Colonic mucosa (tissue), 4 donors: ENCODE measurements around the gene NR1D2. TPM values are rescaled to one million over a fixed set of nuclear protein-coding genes. Genes with fewer than 3 reads are reported as not detected.
"Not testable (repeated sequence)": the region's sequence is repeated elsewhere in the genome, so short reads cannot be mapped to it uniquely, and the experiment has no call there.

Experiments
- DNase-seq: peaks from one replicate; pipeline ENCODE4 v3.0.0-alpha.2; 2020
- H3K27ac ChIP-seq: fragments of 200-600 bp; one replicate; pipeline ENCODE4 v1.8.0; 2021
- H3K27me3 ChIP-seq: fragments of 200-600 bp; one replicate; pipeline ENCODE4 v1.8.0; 2021
- H3K36me3 ChIP-seq: fragments of 200-600 bp; one replicate; pipeline ENCODE4 v1.8.0; 2021
- H3K4me1 ChIP-seq: fragments of 200-600 bp; one replicate; pipeline ENCODE4 v1.8.0; 2021; ENCODE audit warnings: mild to moderate bottlenecking
- H3K4me3 ChIP-seq: fragments of 200-600 bp; one replicate; pipeline ENCODE4 v1.8.0; 2021
- H3K9ac ChIP-seq, 2 donors: one replicate each; pipeline ENCODE4 v1.7.0; 2013; ENCODE audit warnings: control low read depth in 2 of 2, low read depth in 2 of 2, low read length in 2 of 2
- H3K9me3 ChIP-seq: fragments of 200-600 bp; one replicate; pipeline ENCODE4 v1.8.0; 2021
- intact Hi-C: fragments of 100-400 bp; cut with DNase I; formaldehyde crosslinking; loops from one replicate; pipeline ENCODE4 v1.14.1; 2022
- total RNA-seq, 2 donors: library from RNA; stranded (reverse); fragmentation: NEBNext Ultra II Directional in 1 of 2; extraction: Animal tissue kit (Norgen Biotek cat#: 25700) in 1 of 2; gene quantifications; one replicate each; pipeline ENCODE4 v1.2.1, GENCODE V29; 2021
- TF ChIP-seq, protein P1 (sequence below): fragments of 200-600 bp; IDR thresholded peaks from one replicate; pipeline ENCODE4 v1.8.0; 2022; ENCODE audit warnings: antibody characterized with exemption, mild to moderate bottlenecking
- donor health status: healthy.
- donor health status: DM: no; HTN: no; CAD: no.
- donor health status: DM: no; HTN: no; CAD: no.

The NR1D2 gene
- total RNA-seq, 2 donors from 2014 or later: 9.8 to 41.9 TPM

- Histone ChIP-seq H3K9me3 (no peaks in the 10 kb centered on the region), H3K4me3 (no peak overlapping the region), H3K9ac (no peak overlapping the region), H3K27me3 (no peaks in the 10 kb centered on the region), H3K36me3 (no peaks in the 10 kb centered on the region), H3K27ac (no peak overlapping the region), H3K4me1 (no peaks in the 10 kb centered on the region)
- TF ChIP-seq, protein P1, sequence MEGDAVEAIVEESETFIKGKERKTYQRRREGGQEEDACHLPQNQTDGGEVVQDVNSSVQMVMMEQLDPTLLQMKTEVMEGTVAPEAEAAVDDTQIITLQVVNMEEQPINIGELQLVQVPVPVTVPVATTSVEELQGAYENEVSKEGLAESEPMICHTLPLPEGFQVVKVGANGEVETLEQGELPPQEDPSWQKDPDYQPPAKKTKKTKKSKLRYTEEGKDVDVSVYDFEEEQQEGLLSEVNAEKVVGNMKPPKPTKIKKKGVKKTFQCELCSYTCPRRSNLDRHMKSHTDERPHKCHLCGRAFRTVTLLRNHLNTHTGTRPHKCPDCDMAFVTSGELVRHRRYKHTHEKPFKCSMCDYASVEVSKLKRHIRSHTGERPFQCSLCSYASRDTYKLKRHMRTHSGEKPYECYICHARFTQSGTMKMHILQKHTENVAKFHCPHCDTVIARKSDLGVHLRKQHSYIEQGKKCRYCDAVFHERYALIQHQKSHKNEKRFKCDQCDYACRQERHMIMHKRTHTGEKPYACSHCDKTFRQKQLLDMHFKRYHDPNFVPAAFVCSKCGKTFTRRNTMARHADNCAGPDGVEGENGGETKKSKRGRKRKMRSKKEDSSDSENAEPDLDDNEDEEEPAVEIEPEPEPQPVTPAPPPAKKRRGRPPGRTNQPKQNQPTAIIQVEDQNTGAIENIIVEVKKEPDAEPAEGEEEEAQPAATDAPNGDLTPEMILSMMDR: no peak
- DNase-seq: no peak
- intact Hi-C loops: no loop called here
These were observed 60.6 kb downstream of the NR1D2 start for GRCh38 chr3:24005669-24006068.

GRCh38 chr3:24010834-24011233, 65.7 kb downstream of the NR1D2 start:
- H3K4me1 ChIP-seq, H3K4me3 ChIP-seq, intact Hi-C loops, H3K9ac ChIP-seq, H3K36me3 ChIP-seq, H3K27me3 ChIP-seq, H3K9me3 ChIP-seq, DNase-seq, H3K27ac ChIP-seq: not testable (repeated sequence)

- no peak for DNase-seq
- no peak overlapping the region for H3K9ac ChIP-seq
- H3K36me3 ChIP-seq: no peaks in the 10 kb centered on the region
- no peaks in the 10 kb centered on the region for H3K4me1 ChIP-seq
- TF ChIP-seq, protein P1: no peak
- no peak overlapping the region for H3K27ac ChIP-seq
- intact Hi-C loops: no loop called here
- H3K9me3 ChIP-seq: no peaks in the 10 kb centered on the region
- no peak overlapping the region for H3K4me3 ChIP-seq
- H3K27me3 ChIP-seq: no peaks in the 10 kb centered on the region
These were observed 67.6 kb downstream of the NR1D2 start for GRCh38 chr3:24012589-24013269.

- H3K27ac ChIP-seq: no peak overlapping the region
- H3K9me3 ChIP-seq: no peaks in the 10 kb centered on the region
- TF ChIP-seq, protein P1: no peak
- DNase-seq: no peak
- H3K4me1 ChIP-seq: no peaks in the 10 kb centered on the region
- H3K27me3 ChIP-seq: no peaks in the 10 kb centered on the region
- intact Hi-C loops: no loop called here
- no peaks in the 10 kb centered on the region for H3K36me3 ChIP-seq
- H3K4me3 ChIP-seq: no peak overlapping the region
- H3K9ac ChIP-seq: no peak overlapping the region
These were observed 72.2 kb downstream of the NR1D2 start for GRCh38 chr3:24017305-24017704.

GRCh38 chr3:24018784-24019570, 73.9 kb downstream of the NR1D2 start:
- TF ChIP-seq, protein P1: no peak
- intact Hi-C loops: no loop called here
- Histone ChIP-seq H3K4me3 (no peak overlapping the region), H3K9ac (no peak overlapping the region), H3K27me3 (no peaks in the 10 kb centered on the region), H3K36me3 (no peaks in the 10 kb centered on the region), H3K9me3 (no peaks in the 10 kb centered on the region), H3K4me1 (no peaks in the 10 kb centered on the region), H3K27ac (no peak overlapping the region)
- no peak for DNase-seq

DNA sequence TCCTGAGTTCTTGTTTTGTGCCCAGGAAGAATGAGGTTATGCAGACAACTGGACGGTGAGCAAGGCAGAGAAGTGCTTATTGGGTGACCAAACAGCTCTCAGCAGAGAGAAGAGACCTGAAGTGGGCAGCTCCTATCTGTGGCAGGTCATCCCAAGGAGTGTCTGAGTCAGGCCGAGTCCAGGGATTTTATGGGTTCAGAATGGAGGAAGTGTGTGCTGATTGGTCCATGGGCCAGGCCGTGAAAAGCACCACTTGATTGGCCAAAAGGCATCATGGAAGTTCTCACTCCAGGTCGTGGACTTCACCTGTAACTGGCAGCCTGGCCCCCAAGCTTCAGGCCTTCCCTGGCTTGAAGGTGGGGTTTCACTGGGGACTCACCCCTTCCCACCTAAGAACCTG, 74.5 kb downstream of the NR1D2 start:
- no peaks in the 10 kb centered on the region for H3K27me3 ChIP-seq
- H3K36me3 ChIP-seq: no peaks in the 10 kb centered on the region
- no peaks in the 10 kb centered on the region for H3K9me3 ChIP-seq
- TF ChIP-seq, protein P1: no peak
- intact Hi-C loops: no loop called here
- no peak overlapping the region for H3K9ac ChIP-seq
- H3K4me1 ChIP-seq: no peaks in the 10 kb centered on the region
- no peak for DNase-seq
- no peak overlapping the region for H3K27ac ChIP-seq
- no peak overlapping the region for H3K4me3 ChIP-seq
